H9 (cell line): ENCODE data around the gene TMC3. TPM values are rescaled to one million over a fixed set of nuclear protein-coding genes. Genes with fewer than 3 reads are reported as not detected.

Source experiments
- DNase-seq: peaks from one replicate; pipeline ENCODE4 v3.0.0-alpha.2; 2017
- H2AFZ ChIP-seq: one replicate; pipeline ENCODE4 v1.6.1; 2013; ENCODE audit warnings: mild to moderate bottlenecking, low read length, control low read depth, moderate library complexity
- H2AK5ac ChIP-seq: 2 replicates; pipeline ENCODE4 v1.6.1; 2013; ENCODE audit warnings: low read length, control low read depth, mixed read lengths; ENCODE audit not compliant: insufficient read length
- H2BK120ac ChIP-seq: one replicate; pipeline ENCODE4 v1.6.1; 2013; ENCODE audit warnings: low read depth, mild to moderate bottlenecking, low read length, control low read depth, inconsistent platforms; ENCODE audit not compliant: poor library complexity, severe bottlenecking
- H2BK12ac ChIP-seq: 2 replicates; pipeline ENCODE4 v1.6.1; 2013; ENCODE audit warnings: low read length, control low read depth, mixed read lengths, low read depth; ENCODE audit not compliant: insufficient read length
- H2BK15ac ChIP-seq: 2 replicates; pipeline ENCODE4 v1.6.1; 2013; ENCODE audit warnings: low read depth, low read length, control low read depth
- H2BK20ac ChIP-seq: one replicate; pipeline ENCODE4 v1.6.1; 2013; ENCODE audit warnings: low read depth, mild to moderate bottlenecking, low read length, control low read depth, inconsistent platforms; ENCODE audit not compliant: poor library complexity, severe bottlenecking
- H2BK5ac ChIP-seq: 2 replicates; pipeline ENCODE4 v1.6.1; 2013; ENCODE audit warnings: low read length, control low read depth, mixed read lengths; ENCODE audit not compliant: insufficient read length
- H3K14ac ChIP-seq: 2 replicates; pipeline ENCODE4 v1.6.1; 2013; ENCODE audit warnings: low read length, control low read depth; ENCODE audit not compliant: insufficient read depth
- H3K18ac ChIP-seq: 2 replicates; pipeline ENCODE4 v1.6.1; 2013; ENCODE audit warnings: low read depth, mild to moderate bottlenecking, mixed read lengths, low read length, control low read depth; ENCODE audit not compliant: insufficient read length
- H3K23ac ChIP-seq: 2 replicates; pipeline ENCODE4 v1.6.1; 2013; ENCODE audit warnings: low read length, control low read depth, mixed read lengths, low read depth; ENCODE audit not compliant: insufficient read length
- H3K23me2 ChIP-seq: 2 replicates; pipeline ENCODE4 v1.6.1; 2013; ENCODE audit warnings: low read depth, mild to moderate bottlenecking, mixed read lengths, low read length, control low read depth; ENCODE audit not compliant: insufficient read length, poor library complexity, severe bottlenecking
- H3K27ac ChIP-seq: 2 replicates; pipeline ENCODE4 v1.5.1; 2013; ENCODE audit warnings: low read length, control low read depth, mixed read lengths, low read depth; ENCODE audit not compliant: insufficient read length
- H3K27me3 ChIP-seq: 2 replicates; pipeline ENCODE4 v1.6.1; 2013; ENCODE audit warnings: low read length, control low read depth, inconsistent platforms; ENCODE audit not compliant: insufficient read depth
- H3K4ac ChIP-seq: 2 replicates; pipeline ENCODE4 v1.6.1; 2013; ENCODE audit warnings: low read depth, mild to moderate bottlenecking, control low read depth, inconsistent platforms, low read length, moderate library complexity
- H3K4me1 ChIP-seq: 2 replicates; pipeline ENCODE4 v1.6.1; 2013; ENCODE audit warnings: low read length, control low read depth, inconsistent platforms; ENCODE audit not compliant: insufficient read depth
- H3K4me2 ChIP-seq: 2 replicates; pipeline ENCODE4 v1.6.1; 2013; ENCODE audit warnings: low read length, control low read depth, mixed read lengths; ENCODE audit not compliant: insufficient read length, insufficient read depth
- H3K56ac ChIP-seq: 2 replicates; pipeline ENCODE4 v1.6.1; 2013; ENCODE audit warnings: low read depth, mild to moderate bottlenecking, mixed read lengths, low read length, control low read depth; ENCODE audit not compliant: insufficient read length
- H3K79me1 ChIP-seq: 2 replicates; pipeline ENCODE4 v1.6.1; 2013; ENCODE audit warnings: low read depth, mild to moderate bottlenecking, moderate library complexity, low read length, control low read depth, inconsistent platforms; ENCODE audit not compliant: insufficient read depth, poor library complexity, severe bottlenecking
- H3K79me2 ChIP-seq: 2 replicates; pipeline ENCODE4 v1.6.1; 2013; ENCODE audit warnings: low read length, control low read depth, inconsistent platforms; ENCODE audit not compliant: insufficient read depth
- H3K9ac ChIP-seq: 2 replicates; pipeline ENCODE4 v1.6.1; 2013; ENCODE audit warnings: low read length, control low read depth, mixed read lengths; ENCODE audit not compliant: insufficient read length; ENCODE audit errors: extremely low read depth
- H3K9me3 ChIP-seq: one replicate; pipeline ENCODE4 v1.6.1; 2013; ENCODE audit warnings: low read depth, low read length, inconsistent platforms; ENCODE audit not compliant: control insufficient read depth
- H3T11ph ChIP-seq: one replicate; pipeline ENCODE4 v1.6.1; 2013; ENCODE audit warnings: mild to moderate bottlenecking, low read length, control low read depth, inconsistent platforms
- H4K20me1 ChIP-seq: one replicate; pipeline ENCODE4 v1.6.1; 2013; ENCODE audit not compliant: control insufficient read depth, insufficient read length, insufficient read depth
- H4K5ac ChIP-seq: 2 replicates; pipeline ENCODE4 v1.6.1; 2013; ENCODE audit warnings: low read depth, mild to moderate bottlenecking, mixed read lengths, low read length, control low read depth; ENCODE audit not compliant: insufficient read length
- H4K8ac ChIP-seq: replicated peaks from 2 replicates; pipeline ENCODE4 v1.6.1; 2013; ENCODE audit warnings: low read length, control low read depth, mixed read lengths, low read depth; ENCODE audit not compliant: insufficient read length
- H4K91ac ChIP-seq: 2 replicates; pipeline ENCODE4 v1.6.1; 2013; ENCODE audit warnings: low read depth, mild to moderate bottlenecking, moderate library complexity, mixed read lengths, low read length, control low read depth; ENCODE audit not compliant: insufficient read length
- H3K27ac Mint-ChIP-seq, 3 experiments: 2 replicates in 2 of 3; 3 replicates in 1 of 3; pipeline ENCODE4 v1.8.0; 2020 to 2021; ENCODE audit warnings: mixed read lengths in 3 of 3, mild to moderate bottlenecking in 1 of 3, moderate library complexity in 1 of 3
- H3K27me3 Mint-ChIP-seq: 2 replicates; pipeline ENCODE4 v1.8.0; 2021; ENCODE audit warnings: low read depth, mild to moderate bottlenecking, moderate library complexity, mixed read lengths
- H3K36me3 Mint-ChIP-seq, 3 experiments: 2 replicates in 2 of 3; 3 replicates in 1 of 3; pipeline ENCODE4 v1.8.0; 2020 to 2021; ENCODE audit warnings: low read depth in 3 of 3, mixed read lengths in 3 of 3; ENCODE audit not compliant: insufficient read depth in 1 of 3
- H3K4me1 Mint-ChIP-seq, 2 experiments: 2 replicates each; pipeline ENCODE4 v1.8.0; 2020; ENCODE audit warnings: mixed read lengths in 2 of 2
- H3K4me3 Mint-ChIP-seq, 2 experiments: 2 replicates in 1 of 2; 3 replicates in 1 of 2; pipeline ENCODE4 v1.8.0; 2020 to 2021; ENCODE audit warnings: mild to moderate bottlenecking in 2 of 2, mixed read lengths in 2 of 2, moderate library complexity in 1 of 2
- H3K9me3 Mint-ChIP-seq, 2 experiments: 2 replicates in 1 of 2; 3 replicates in 1 of 2; pipeline ENCODE4 v1.8.0; 2020; ENCODE audit warnings: mild to moderate bottlenecking in 2 of 2, mixed read lengths in 2 of 2, moderate library complexity in 1 of 2
- WGBS: extraction: QIAGEN DNeasy Blood & Tissue Kit; methylation state at CpG from one replicate; pipeline ENCODE4 v1.1.7; 2013; ENCODE audit warnings: missing lambda C conversion rate, low lambda C conversion rate, mixed read lengths; ENCODE audit not compliant: insufficient read length; ENCODE audit errors: extremely low coverage; 5-methylcytosine and 5-hydroxymethylcytosine counted together
- total RNA-seq: library from RNA; stranded (reverse); gene quantifications from 2 replicates; pipeline ENCODE4 v1.2.1, GENCODE V29; 2021
- TF ChIP-seq, protein P1 (sequence below): fragments of 200-600 bp; sonication (generic); conservative IDR thresholded peaks from 3 replicates; pipeline ENCODE4 v1.8.0; 2021; ENCODE audit warnings: antibody characterized with exemption, mild to moderate bottlenecking

Gene TMC3
- total RNA-seq, 1 experiment from 2014 or later, result not detected

- H3K27me3 Mint-ChIP-seq, result peaks cover 2% of the 10 kb centered on the region
- TF ChIP-seq, protein P1, sequence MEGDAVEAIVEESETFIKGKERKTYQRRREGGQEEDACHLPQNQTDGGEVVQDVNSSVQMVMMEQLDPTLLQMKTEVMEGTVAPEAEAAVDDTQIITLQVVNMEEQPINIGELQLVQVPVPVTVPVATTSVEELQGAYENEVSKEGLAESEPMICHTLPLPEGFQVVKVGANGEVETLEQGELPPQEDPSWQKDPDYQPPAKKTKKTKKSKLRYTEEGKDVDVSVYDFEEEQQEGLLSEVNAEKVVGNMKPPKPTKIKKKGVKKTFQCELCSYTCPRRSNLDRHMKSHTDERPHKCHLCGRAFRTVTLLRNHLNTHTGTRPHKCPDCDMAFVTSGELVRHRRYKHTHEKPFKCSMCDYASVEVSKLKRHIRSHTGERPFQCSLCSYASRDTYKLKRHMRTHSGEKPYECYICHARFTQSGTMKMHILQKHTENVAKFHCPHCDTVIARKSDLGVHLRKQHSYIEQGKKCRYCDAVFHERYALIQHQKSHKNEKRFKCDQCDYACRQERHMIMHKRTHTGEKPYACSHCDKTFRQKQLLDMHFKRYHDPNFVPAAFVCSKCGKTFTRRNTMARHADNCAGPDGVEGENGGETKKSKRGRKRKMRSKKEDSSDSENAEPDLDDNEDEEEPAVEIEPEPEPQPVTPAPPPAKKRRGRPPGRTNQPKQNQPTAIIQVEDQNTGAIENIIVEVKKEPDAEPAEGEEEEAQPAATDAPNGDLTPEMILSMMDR, result no peak
- no peak overlapping the region for H3T11ph ChIP-seq
- no peak overlapping the region for H2AFZ ChIP-seq
- H3K9me3 ChIP-seq, result no peaks in the 10 kb centered on the region
- H3K4me1 ChIP-seq, result peaks cover 4% of the 10 kb centered on the region; the same call in 1 of the 2 replicates
- H2BK12ac ChIP-seq, result no peak overlapping the region
- H2BK5ac ChIP-seq, result no peak overlapping the region
- no peaks in the 10 kb centered on the region for H3K79me1 ChIP-seq
- H2BK20ac ChIP-seq, result no peak overlapping the region
- no CpG with 5 or more reads among the region's 5 CpGs for WGBS
- no peak overlapping the region for H3K27ac ChIP-seq
- H3K9me3 Mint-ChIP-seq, result no peaks in the 10 kb centered on the region
- H3K79me2 ChIP-seq, result no peaks in the 10 kb centered on the region
- H3K4me1 Mint-ChIP-seq, result peaks cover 31 to 33% of the 10 kb centered on the region in 2 experiments
- H3K23ac ChIP-seq, result no peak overlapping the region
- no peaks in the 10 kb centered on the region for H3K23me2 ChIP-seq
- no peaks in the 10 kb centered on the region for H3K27me3 ChIP-seq
- no peaks in the 10 kb centered on the region for H4K20me1 ChIP-seq
- no peak overlapping the region for H2BK120ac ChIP-seq
- H4K8ac ChIP-seq, result no peak overlapping the region
- H3K9ac ChIP-seq, result no peak overlapping the region
- H3K36me3 Mint-ChIP-seq, result peaks cover 0 to 2% (median 0%) of the 10 kb centered on the region in 3 experiments; a peak in 1 of 7 replicates
- H3K4me2 ChIP-seq, result no peak overlapping the region
- no peak overlapping the region for H4K91ac ChIP-seq
- DNase-seq, result no peak
- H3K56ac ChIP-seq, result no peak overlapping the region
- H3K4ac ChIP-seq, result no peak overlapping the region
- H3K18ac ChIP-seq, result no peak overlapping the region
- no peak overlapping the region for H2AK5ac ChIP-seq
- no peak overlapping the region for H2BK15ac ChIP-seq
- H3K14ac ChIP-seq, result no peak overlapping the region
- no peak overlapping the region for H3K4me3 Mint-ChIP-seq
- peak overlapping the region in 2 of 3 experiments; percentile 45 to 70; a peak in 1 of 7 replicates for H3K27ac Mint-ChIP-seq
- no peak overlapping the region for H4K5ac ChIP-seq
Observed at GRCh38 chr15:81304226-81304625, 69.8 kb downstream of the TMC3 start.
